ENCODE measurements around the gene FKBP8. TPM values are rescaled to one million over a fixed set of nuclear protein-coding genes. Genes with fewer than 3 reads are reported as not detected.
A peak's percentile ranks its signal among the peaks of the same experiment; 100 is the strongest.

The FKBP8 gene
- total RNA-seq, 2 donors from 2014 or later = 277 to 336 TPM

- H3K4me3 Mint-ChIP-seq = no peak overlapping the region
These were observed 24.7 kb downstream of the FKBP8 start for GRCh38 chr19:18518639-18519038.

GRCh38 chr19:18517606-18518005, 25.8 kb downstream of the FKBP8 start:
- H3K9me3 Mint-ChIP-seq = no peaks in the 10 kb centered on the region
- Histone ChIP-seq H3K9me3 (ENCODE audit: control insufficient read depth, low read length) (no peaks in the 10 kb centered on the region), H3K27ac (ENCODE audit: low read depth, low read length) (no peak overlapping the region), H3K9ac (ENCODE audit: extremely low read depth, low read length, poor library complexity, severe bottlenecking) (no peak overlapping the region), H3K27me3 (ENCODE audit: control insufficient read depth, insufficient read depth, low read length, poor library complexity, severe bottlenecking) (no peaks in the 10 kb centered on the region), H3K4me1 (ENCODE audit: control insufficient read depth, insufficient read depth, low read length) (no peaks in the 10 kb centered on the region), H3K4me3 (ENCODE audit: low read length) (no peak overlapping the region), H3K36me3 (ENCODE audit: control insufficient read depth, insufficient read depth, low read length) (no peaks in the 10 kb centered on the region)
- no peak overlapping the region for H3K4me3 Mint-ChIP-seq
- no peak overlapping the region for H3K27ac Mint-ChIP-seq
- no peak for TF ChIP-seq CTCF (conservative IDR thresholded peaks at IDR 0.05)
- peaks cover 1% of the 10 kb centered on the region for H3K27me3 Mint-ChIP-seq (ENCODE audit: insufficient read depth)
- 89 to 98% methylated on average over 3 to 4 of the region's 4 CpGs for WGBS, 2 experiments (ENCODE audit: insufficient coverage in 1 of 2, insufficient read length in 1 of 2)
- H3K4me1 Mint-ChIP-seq = peaks cover 32% of the 10 kb centered on the region
- DNase-seq = no peak
- no peaks in the 10 kb centered on the region for H3K36me3 Mint-ChIP-seq (ENCODE audit: low read depth)

More at GRCh38 chr19:18518639-18519038, 24.7 kb downstream of the FKBP8 start:
- no peak overlapping the region for H3K4me3 ChIP-seq (ENCODE audit: low read length)
- no peaks in the 10 kb centered on the region for H3K4me1 ChIP-seq (ENCODE audit: control insufficient read depth, insufficient read depth, low read length)
- 96 to 98% methylated on average over 9 of the region's 9 CpGs for WGBS, 2 experiments (ENCODE audit: insufficient coverage in 1 of 2, insufficient read length in 1 of 2)
- Mint-ChIP-seq H3K27me3 (ENCODE audit: insufficient read depth) (peaks cover 1% of the 10 kb centered on the region), H3K36me3 (ENCODE audit: low read depth) (no peaks in the 10 kb centered on the region), H3K27ac (no peak overlapping the region), H3K4me1 (peaks cover 32% of the 10 kb centered on the region), H3K9me3 (no peaks in the 10 kb centered on the region)
- H3K36me3 ChIP-seq (ENCODE audit: control insufficient read depth, insufficient read depth, low read length) = no peaks in the 10 kb centered on the region
- H3K9me3 ChIP-seq (ENCODE audit: control insufficient read depth, low read length) = no peaks in the 10 kb centered on the region
- no peak for DNase-seq
- H3K27me3 ChIP-seq (ENCODE audit: control insufficient read depth, insufficient read depth, low read length, poor library complexity, severe bottlenecking) = no peaks in the 10 kb centered on the region
- TF ChIP-seq CTCF (conservative IDR thresholded peaks at IDR 0.05) = no peak
- H3K27ac ChIP-seq (ENCODE audit: low read depth, low read length) = no peak overlapping the region
- no peak overlapping the region for H3K9ac ChIP-seq (ENCODE audit: extremely low read depth, low read length, poor library complexity, severe bottlenecking)

GRCh38 chr19:18515959-18516358, 27.4 kb downstream of the FKBP8 start:
- no peak for TF ChIP-seq CTCF (conservative IDR thresholded peaks at IDR 0.05)
- Histone ChIP-seq H3K9ac (ENCODE audit: extremely low read depth, low read length, poor library complexity, severe bottlenecking) (no peak overlapping the region), H3K27me3 (ENCODE audit: control insufficient read depth, insufficient read depth, low read length, poor library complexity, severe bottlenecking) (no peaks in the 10 kb centered on the region), H3K27ac (ENCODE audit: low read depth, low read length) (no peak overlapping the region), H3K9me3 (ENCODE audit: control insufficient read depth, low read length) (no peaks in the 10 kb centered on the region), H3K36me3 (ENCODE audit: control insufficient read depth, insufficient read depth, low read length) (no peaks in the 10 kb centered on the region), H3K4me3 (ENCODE audit: low read length) (no peak overlapping the region), H3K4me1 (ENCODE audit: control insufficient read depth, insufficient read depth, low read length) (no peaks in the 10 kb centered on the region)
- Mint-ChIP-seq H3K4me3 (no peak overlapping the region), H3K4me1 (peaks cover 29% of the 10 kb centered on the region), H3K9me3 (no peaks in the 10 kb centered on the region), H3K27me3 (ENCODE audit: insufficient read depth) (no peaks in the 10 kb centered on the region), H3K27ac (peak overlapping the region; percentile 92), H3K36me3 (ENCODE audit: low read depth) (no peaks in the 10 kb centered on the region)
- 79 to 81% methylated on average over 3 to 5 of the region's 5 CpGs for WGBS, 2 experiments (ENCODE audit: insufficient coverage in 1 of 2, insufficient read length in 1 of 2)
- DNase-seq = no peak

Measured in endodermal cell (in vitro differentiated cells).